Skin of body (tissue), 2 donors: ENCODE results near the gene NPAS4. TPM values are rescaled to one million over a fixed set of nuclear protein-coding genes. Genes with fewer than 3 reads are reported as not detected.
A peak's percentile ranks its signal among the peaks of the same experiment; 100 is the strongest.
"Not testable (repeated sequence)": the region's sequence is repeated elsewhere in the genome, so short reads cannot be mapped to it uniquely, and the experiment has no call there.

Source experiments
- DNase-seq: peaks from one replicate; lab custom pipeline; 2025; lab: John Stamatoyannopoulos, UW
- total RNA-seq: library from RNA; depleted of rRNA; stranded (reverse); fragments of >200 nt; gene quantifications from one replicate; pipeline ENCODE4 v1.2.3, GENCODE V29; 2014

The NPAS4 gene
- total RNA-seq, 1 donor from 2014 or later: 2.7 TPM

GRCh38 chr11:66454247-66454646 lies 33.4 kb downstream of the NPAS4 start:
- no peak for DNase-seq

GRCh38 chr11:66454828-66455227 lies 34.0 kb downstream of the NPAS4 start:
- DNase-seq: no peak

- no peak for DNase-seq
Observed at GRCh38 chr11:66457826-66458225, 37.0 kb downstream of the NPAS4 start.

GRCh38 chr11:66459138-66459778 lies 38.4 kb downstream of the NPAS4 start:
- no peak for DNase-seq

- DNase-seq: no peak
Observed at GRCh38 chr11:66462010-66462409, 41.2 kb downstream of the NPAS4 start.

- DNase-seq: no peak
Observed at GRCh38 chr11:66462911-66463310, 42.1 kb downstream of the NPAS4 start.

GRCh38 chr11:66464116-66464515 lies 43.3 kb downstream of the NPAS4 start:
- not testable (repeated sequence) for DNase-seq

GRCh38 chr11:66464916-66465315 lies 44.1 kb downstream of the NPAS4 start:
- no peak for DNase-seq

GRCh38 chr11:66465373-66466224 lies 44.8 kb downstream of the NPAS4 start:
- no peak for DNase-seq

- peak; percentile 94 for DNase-seq
Observed at GRCh38 chr11:66466225-66467033, 45.6 kb downstream of the NPAS4 start, which contains the start of gene PELI3. TSS of gene PELI3 (plus strand) at chr11:66466905. CDS start at chr11:66468129, 1,224 bp downstream.

- no peak for DNase-seq
Observed at GRCh38 chr11:66467034-66467659, 46.3 kb downstream of the NPAS4 start.

- DNase-seq: no peak
Observed at GRCh38 chr11:66467756-66468155, 46.9 kb downstream of the NPAS4 start.

- DNase-seq: no peak
Observed at GRCh38 chr11:66468691-66469090, 47.9 kb downstream of the NPAS4 start.

- no peak for DNase-seq
Observed at GRCh38 chr11:66469441-66469840, 48.6 kb downstream of the NPAS4 start.

- DNase-seq: no peak
Observed at GRCh38 chr11:66470015-66470414, 49.2 kb downstream of the NPAS4 start.

- DNase-seq: no peak
Observed at GRCh38 chr11:66471142-66471541, 50.3 kb downstream of the NPAS4 start.

GRCh38 chr11:66472054-66472453 lies 51.2 kb downstream of the NPAS4 start:
- no peak for DNase-seq

- DNase-seq: no peak
Observed at GRCh38 chr11:66473167-66473566, 52.3 kb downstream of the NPAS4 start.

- peak; percentile 9 for DNase-seq
Observed at GRCh38 chr11:66473608-66474515, 53.0 kb downstream of the NPAS4 start.
